ENCODE measurements around the gene CHMP4A.

The CHMP4A gene

GRCh38 chr14:24159777-24160498, 53.4 kb downstream of the CHMP4A start:
- Histone ChIP-seq H3K27me3 (ENCODE audit: control insufficient read depth, insufficient read depth, low read length) (no peaks in the 10 kb centered on the region), H3K4me1 (ENCODE audit: control insufficient read depth, insufficient read depth, low read length) (peaks cover 11% of the 10 kb centered on the region; the same call in 1 of the 2 replicates), H3K9ac (ENCODE audit: low read depth, low read length) (no peak overlapping the region), H3K4me3 (ENCODE audit: low read depth, low read length) (no peak overlapping the region), H3K27ac (ENCODE audit: low read depth, low read length) (no peak overlapping the region), H3K36me3 (ENCODE audit: control insufficient read depth, insufficient read depth, low read length) (peaks cover 63% of the 10 kb centered on the region), H3K9me3 (ENCODE audit: control insufficient read depth, insufficient read depth, low read length) (no peaks in the 10 kb centered on the region)
